GM06990 (cell line): Measurements from ENCODE around the gene LIM2.

ENCODE experiments used
- DNase-seq: peaks from one replicate; pipeline ENCODE4 v3.0.0-alpha.2; 2011; ENCODE audit not compliant: insufficient read length; ENCODE audit errors: extremely low read depth
- H3K27me3 ChIP-seq: replicated peaks from 2 replicates; pipeline ENCODE4 v1.6.0; 2011; ENCODE audit warnings: low read length; ENCODE audit not compliant: control insufficient read depth, insufficient read depth
- H3K36me3 ChIP-seq: 2 replicates; pipeline ENCODE4 v1.5.1; 2011; ENCODE audit warnings: low read length; ENCODE audit not compliant: control insufficient read depth, insufficient read depth
- H3K4me3 ChIP-seq: replicated peaks from 2 replicates; pipeline ENCODE4 v1.5.1; 2011; ENCODE audit warnings: low read depth, mild to moderate bottlenecking, control low read depth, low read length
- TF ChIP-seq, protein P1 (sequence below): IDR thresholded peaks from 2 replicates; pipeline ENCODE4 v1.5.1; 2011; ENCODE audit warnings: low read length, control low read depth, mild to moderate bottlenecking, inconsistent platforms; ENCODE audit not compliant: insufficient read depth, poor library complexity, severe bottlenecking

LIM2 gene

DNA sequence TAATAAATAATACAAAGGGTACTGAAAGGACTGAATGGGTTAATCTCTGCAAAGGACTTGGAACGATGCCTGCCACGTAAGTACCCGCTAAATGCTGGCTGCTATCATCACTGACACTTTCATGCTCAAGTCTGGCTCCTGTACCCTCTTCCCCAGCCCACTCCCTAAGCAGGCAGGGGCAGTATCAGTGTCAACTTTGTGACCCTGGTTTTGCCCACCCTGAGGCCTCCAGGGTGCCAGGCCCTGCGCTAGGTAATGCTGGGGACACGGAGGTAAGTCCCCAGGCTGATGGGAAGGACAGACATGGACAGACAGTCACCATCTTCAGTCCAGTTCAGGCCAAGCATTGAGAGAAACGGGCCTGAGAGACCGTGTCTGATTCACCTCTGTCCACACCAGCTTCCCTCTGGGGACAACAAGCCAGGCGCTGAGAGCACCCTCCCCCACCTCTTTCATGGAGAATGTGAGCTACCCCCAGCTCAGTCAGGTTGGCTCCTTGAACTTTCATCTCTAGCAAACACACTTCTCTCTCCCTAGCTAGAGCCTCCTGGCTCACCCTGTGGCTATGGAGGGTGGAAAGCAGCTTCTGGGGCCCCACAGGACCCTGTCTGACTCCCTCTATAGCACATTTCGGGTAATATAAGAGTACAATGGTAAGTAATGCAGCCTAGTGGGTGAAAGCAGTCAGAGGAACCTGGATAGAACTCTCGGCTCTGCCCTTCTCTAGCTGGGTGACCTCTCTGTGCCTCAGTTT is 22.4 kb downstream of the LIM2 start:
- H3K36me3 ChIP-seq = no peaks in the 10 kb centered on the region
- H3K4me3 ChIP-seq = peak overlapping the region; percentile 89
- no peaks in the 10 kb centered on the region for H3K27me3 ChIP-seq
- TF ChIP-seq, protein P1, sequence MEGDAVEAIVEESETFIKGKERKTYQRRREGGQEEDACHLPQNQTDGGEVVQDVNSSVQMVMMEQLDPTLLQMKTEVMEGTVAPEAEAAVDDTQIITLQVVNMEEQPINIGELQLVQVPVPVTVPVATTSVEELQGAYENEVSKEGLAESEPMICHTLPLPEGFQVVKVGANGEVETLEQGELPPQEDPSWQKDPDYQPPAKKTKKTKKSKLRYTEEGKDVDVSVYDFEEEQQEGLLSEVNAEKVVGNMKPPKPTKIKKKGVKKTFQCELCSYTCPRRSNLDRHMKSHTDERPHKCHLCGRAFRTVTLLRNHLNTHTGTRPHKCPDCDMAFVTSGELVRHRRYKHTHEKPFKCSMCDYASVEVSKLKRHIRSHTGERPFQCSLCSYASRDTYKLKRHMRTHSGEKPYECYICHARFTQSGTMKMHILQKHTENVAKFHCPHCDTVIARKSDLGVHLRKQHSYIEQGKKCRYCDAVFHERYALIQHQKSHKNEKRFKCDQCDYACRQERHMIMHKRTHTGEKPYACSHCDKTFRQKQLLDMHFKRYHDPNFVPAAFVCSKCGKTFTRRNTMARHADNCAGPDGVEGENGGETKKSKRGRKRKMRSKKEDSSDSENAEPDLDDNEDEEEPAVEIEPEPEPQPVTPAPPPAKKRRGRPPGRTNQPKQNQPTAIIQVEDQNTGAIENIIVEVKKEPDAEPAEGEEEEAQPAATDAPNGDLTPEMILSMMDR = no peak
- DNase-seq = no peak

DNA sequence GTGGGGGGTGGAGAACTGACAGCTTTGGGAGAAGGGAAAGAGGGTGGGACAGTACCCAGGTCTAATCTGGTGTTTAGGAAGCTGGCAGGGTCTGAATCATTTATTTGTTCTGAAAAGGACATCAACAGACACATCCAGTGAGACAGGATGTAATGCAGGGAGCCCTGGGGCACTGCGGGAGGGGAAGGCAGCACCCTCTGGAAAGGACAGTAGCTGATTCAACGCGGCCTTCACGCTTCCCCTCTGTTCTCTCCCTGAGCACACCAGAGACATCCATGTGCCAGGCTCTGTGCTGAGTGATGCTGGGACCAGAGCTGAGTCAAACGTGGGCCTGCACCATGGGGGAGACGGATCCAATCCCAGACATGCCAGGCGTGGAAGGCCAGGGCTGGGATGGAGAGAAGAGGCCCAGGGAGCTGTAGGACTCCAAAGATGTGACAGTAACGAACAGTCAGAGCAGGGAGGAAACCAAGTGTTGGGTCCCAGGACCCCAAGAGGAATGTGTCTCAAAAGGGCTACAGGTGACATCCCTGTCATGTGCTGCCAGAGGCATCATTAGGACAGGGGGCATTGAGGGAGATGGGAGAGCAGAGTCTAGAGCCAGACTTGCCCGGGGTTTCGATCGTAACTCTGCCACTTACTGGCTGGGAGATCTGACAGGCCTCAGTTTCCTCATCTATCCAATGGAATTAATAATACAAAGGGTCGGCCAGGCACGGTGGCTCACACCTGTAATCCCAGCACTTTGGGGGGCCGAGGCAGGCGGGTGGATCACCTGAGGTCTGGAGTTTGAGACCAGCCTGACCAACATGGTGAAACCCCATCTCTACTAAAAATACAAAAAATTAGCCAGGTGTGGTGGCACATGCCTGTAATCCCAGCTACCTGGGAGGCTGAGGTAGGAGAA is 23.3 kb downstream of the LIM2 start:
- TF ChIP-seq, protein P1 = no peak
- no peak overlapping the region for H3K4me3 ChIP-seq
- no peaks in the 10 kb centered on the region for H3K36me3 ChIP-seq
- H3K27me3 ChIP-seq = no peaks in the 10 kb centered on the region
- DNase-seq = no peak

DNA sequence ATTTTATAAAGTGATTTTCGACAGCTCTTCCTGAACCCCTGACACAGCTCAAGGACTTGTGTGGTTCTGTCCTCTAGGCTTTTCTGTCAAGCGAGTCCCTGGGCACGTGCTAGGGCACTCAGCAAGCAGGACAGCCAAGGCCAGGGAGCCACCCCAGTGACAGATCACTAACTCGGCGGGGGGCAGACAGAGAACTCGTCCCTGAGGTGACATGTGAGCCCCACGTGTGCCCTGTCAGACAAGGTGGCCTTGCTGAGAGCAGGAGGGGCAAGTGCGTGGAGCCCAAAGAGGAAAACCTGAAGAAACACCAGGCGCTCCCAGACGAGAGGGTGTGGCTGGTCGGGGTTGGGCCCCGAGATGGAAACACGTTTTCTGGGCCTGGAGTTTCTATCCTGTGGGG is 26.5 kb downstream of the LIM2 start:
- Histone ChIP-seq H3K4me3 (no peak overlapping the region), H3K27me3 (no peaks in the 10 kb centered on the region), H3K36me3 (no peaks in the 10 kb centered on the region)
- no peak for DNase-seq
- TF ChIP-seq, protein P1 = no peak

DNA sequence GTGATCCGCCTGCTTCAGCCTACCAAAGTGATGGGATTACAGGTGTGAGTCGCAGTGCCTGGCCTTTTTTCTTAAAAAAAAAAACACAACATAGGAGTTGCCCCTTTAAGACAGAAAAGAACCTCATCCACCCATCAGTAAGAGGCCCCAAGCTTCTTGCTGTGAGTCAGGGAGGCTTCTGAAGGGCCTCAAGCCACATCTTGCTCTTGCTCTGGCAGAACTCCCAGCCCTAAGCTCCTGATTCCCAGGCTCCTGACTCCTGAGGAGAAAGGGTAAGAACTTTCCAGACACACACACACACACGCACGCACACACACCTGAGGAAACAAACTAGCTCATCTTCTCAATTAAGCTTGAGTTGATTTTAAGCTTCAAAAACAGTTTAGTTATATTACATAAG is 28.5 kb downstream of the LIM2 start:
- H3K36me3 ChIP-seq = no peaks in the 10 kb centered on the region
- no peak overlapping the region for H3K4me3 ChIP-seq
- H3K27me3 ChIP-seq = no peaks in the 10 kb centered on the region
- no peak for DNase-seq
- TF ChIP-seq, protein P1 = no peak

DNA sequence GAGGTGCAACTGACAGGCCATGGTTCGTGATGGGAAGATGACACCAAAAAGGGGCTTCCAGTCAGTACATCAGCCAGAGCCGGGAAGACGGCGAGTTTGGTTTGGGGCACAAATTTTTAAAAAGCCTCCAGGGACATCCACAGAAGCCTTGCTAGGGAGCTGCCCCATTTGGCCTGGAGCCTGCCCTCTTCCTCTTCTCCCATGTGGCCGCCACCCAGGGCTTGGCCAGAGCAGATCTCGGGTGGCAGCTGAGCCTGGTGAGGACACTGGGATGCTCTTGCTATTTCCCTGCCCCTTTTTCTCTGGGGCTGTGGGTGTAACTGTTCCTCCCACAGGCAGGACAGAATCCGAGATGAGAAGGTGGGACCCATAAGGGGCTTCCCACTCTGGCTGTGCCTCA is 29.8 kb downstream of the LIM2 start:
- TF ChIP-seq, protein P1 = no peak
- no peak for DNase-seq
- no peaks in the 10 kb centered on the region for H3K27me3 ChIP-seq
- peaks cover 2% of the 10 kb centered on the region for H3K36me3 ChIP-seq
- H3K4me3 ChIP-seq = no peak overlapping the region
